PC-9 (cell line): ENCODE results near the gene KCNJ12.
"Not testable (repeated sequence)": the region's sequence is repeated elsewhere in the genome, so short reads cannot be mapped to it uniquely, and the experiment has no call there.

Experiments used
- CTCF ChIP-seq: fragments of 200-600 bp; sonication (generic); conservative IDR thresholded peaks from 2 replicates; pipeline ENCODE4 v1.6.1; 2017; ENCODE audit warnings: mixed run types, antibody characterized with exemption, mild to moderate bottlenecking, moderate library complexity
- EZH2 ChIP-seq: fragments of 200-600 bp; sonication (generic); IDR thresholded peaks from 2 replicates; pipeline ENCODE4 v1.8.0; 2017; ENCODE audit warnings: antibody characterized with exemption, low read depth

GRCh38 chr17:21439015-21439336, 62.8 kb downstream of the KCNJ12 start:
- not testable (repeated sequence) for TF ChIP-seq CTCF, EZH2
